GM23248 (cell line): ENCODE measurements around the gene URB2. TPM values are rescaled to one million over a fixed set of nuclear protein-coding genes. Genes with fewer than 3 reads are reported as not detected.

Experiments used
- DNase-seq: peaks from one replicate; pipeline ENCODE4 v3.0.0-alpha.2; 2015
- H2AFZ ChIP-seq: fragments of 200-600 bp; sonication (generic); 2 replicates; pipeline ENCODE4 v1.6.1; 2016; ENCODE audit warnings: antibody characterized with exemption
- H3F3A ChIP-seq: fragments of 200-600 bp; sonication (generic); 2 replicates; pipeline ENCODE4 v1.6.1; 2016; ENCODE audit warnings: mild to moderate bottlenecking, antibody characterized with exemption, mixed run types; ENCODE audit not compliant: insufficient read depth
- H3K27ac ChIP-seq: fragments of 200-600 bp; sonication (generic); 2 replicates; pipeline ENCODE4 v1.5.1; 2016; ENCODE audit warnings: mild to moderate bottlenecking
- H3K27me3 ChIP-seq: fragments of 200-600 bp; sonication (generic); replicated peaks from 2 replicates; pipeline ENCODE4 v1.6.1; 2016; ENCODE audit warnings: mild to moderate bottlenecking; ENCODE audit not compliant: insufficient read depth
- H3K36me3 ChIP-seq: fragments of 200-600 bp; sonication (generic); 2 replicates; pipeline ENCODE4 v1.6.1; 2016; ENCODE audit warnings: low read depth, mild to moderate bottlenecking
- H3K4me1 ChIP-seq: fragments of 200-600 bp; sonication (generic); 2 replicates; pipeline ENCODE4 v1.6.1; 2016; ENCODE audit warnings: mild to moderate bottlenecking; ENCODE audit not compliant: insufficient read depth
- H3K4me2 ChIP-seq: fragments of 200-600 bp; sonication (generic); one replicate; pipeline ENCODE4 v1.6.1; 2016; ENCODE audit warnings: mild to moderate bottlenecking; ENCODE audit not compliant: unreplicated experiment
- H3K4me3 ChIP-seq: fragments of 200-600 bp; sonication (generic); 2 replicates; pipeline ENCODE4 v1.5.1; 2016; ENCODE audit warnings: mild to moderate bottlenecking
- H3K79me2 ChIP-seq: fragments of 200-600 bp; sonication (generic); 2 replicates; pipeline ENCODE4 v1.6.1; 2016; ENCODE audit warnings: mild to moderate bottlenecking; ENCODE audit not compliant: insufficient read depth
- H3K9ac ChIP-seq: fragments of 200-600 bp; sonication (generic); 2 replicates; pipeline ENCODE4 v1.6.1; 2016; ENCODE audit warnings: mild to moderate bottlenecking
- H3K9me2 ChIP-seq: fragments of 200-600 bp; sonication (generic); 2 replicates; pipeline ENCODE4 v1.6.1; 2016; ENCODE audit warnings: mixed run types, mild to moderate bottlenecking, moderate library complexity; ENCODE audit not compliant: insufficient read depth
- H3K9me3 ChIP-seq: fragments of 200-600 bp; sonication (generic); one replicate; pipeline ENCODE4 v1.6.1; 2017; ENCODE audit warnings: low read depth
- H4K20me1 ChIP-seq: fragments of 200-600 bp; sonication (generic); 2 replicates; pipeline ENCODE4 v1.6.0; 2016; ENCODE audit not compliant: insufficient read depth
- EZH2 ChIP-seq: fragments of 200-600 bp; sonication (generic); IDR thresholded peaks from 2 replicates; pipeline ENCODE4 v1.6.1; 2018; ENCODE audit warnings: antibody characterized with exemption, mild to moderate bottlenecking; ENCODE audit not compliant: insufficient read depth, poor library complexity, severe bottlenecking
- EZH2phosphoT487 ChIP-seq: fragments of 200-600 bp; sonication (generic); IDR thresholded peaks from 2 replicates; pipeline ENCODE4 v1.6.1; 2018; ENCODE audit warnings: antibody characterized with exemption, moderate library complexity, mild to moderate bottlenecking, low read depth; ENCODE audit not compliant: insufficient read depth
- WGBS, 2 experiments: methylation state at CpG; one replicate each; pipeline ENCODE4 v1.1.6; 2015 to 2017; ENCODE audit warnings: low lambda C conversion rate in 2 of 2, low coverage in 1 of 2; ENCODE audit errors: missing lambda C conversion rate in 2 of 2; 5-methylcytosine and 5-hydroxymethylcytosine counted together
- in situ Hi-C: fragments of 300-500 bp; cut with MboI; formaldehyde crosslinking; loops from 2 replicates; pipeline ENCODE4 v1.15.0; 2020
- polyA plus RNA-seq: library from polyadenylated mRNA; unstranded; fragments of >200 nt; fragmentation: Nextera tagmentation; extraction: Ambion mirVana; gene quantifications from 2 replicates; pipeline ENCODE4 v1.2.1, GENCODE V29; 2016
- total RNA-seq: library from RNA; depleted of rRNA; stranded (reverse); fragments of >200 nt; shearing (Covaris generic); gene quantifications from 2 replicates; pipeline ENCODE4 v1.2.3, GENCODE V29; 2014

The URB2 gene
- total and polyA plus RNA-seq, 2 experiments from 2014 or later: 3.3 to 6.3 TPM

GRCh38 chr1:229653420-229653819 is 27.4 kb downstream of the URB2 start:
- in situ Hi-C loops: loop anchor here (25.0 kb wide), 1 partner anchor 659 kb away; no protein-coding TSS in a partner anchor
- Histone ChIP-seq H2AFZ (no peak overlapping the region), H3K79me2 (no peaks in the 10 kb centered on the region), H3F3A (no peaks in the 10 kb centered on the region), H3K36me3 (peaks cover 17% of the 10 kb centered on the region; the same call in 1 of the 2 replicates), H3K27ac (no peak overlapping the region), H3K4me1 (no peaks in the 10 kb centered on the region), H4K20me1 (no peaks in the 10 kb centered on the region), H3K9ac (no peak overlapping the region), H3K27me3 (no peaks in the 10 kb centered on the region), H3K4me3 (no peak overlapping the region), H3K9me2 (no peaks in the 10 kb centered on the region), H3K9me3 (no peaks in the 10 kb centered on the region), H3K4me2 (no peak overlapping the region)
- no peak for DNase-seq
- TF ChIP-seq EZH2phosphoT487 (no peak), EZH2 (no peak)
- WGBS, 2 experiments: 60 to 68% methylated on average over 1 of the region's 1 CpG

GRCh38 chr1:229655781-229656180 is 29.7 kb downstream of the URB2 start:
- Histone ChIP-seq H4K20me1 (no peaks in the 10 kb centered on the region), H3K79me2 (no peaks in the 10 kb centered on the region), H3K4me3 (no peak overlapping the region), H3K36me3 (peaks cover 8% of the 10 kb centered on the region; the same call in 1 of the 2 replicates), H3K4me1 (no peaks in the 10 kb centered on the region), H3K9me2 (no peaks in the 10 kb centered on the region), H3K4me2 (no peak overlapping the region), H2AFZ (no peak overlapping the region), H3K27me3 (no peaks in the 10 kb centered on the region), H3F3A (0 out of 2 replicates have a peak, but pooled peaks cover 4% of the 10 kb centered on the region), H3K27ac (no peak overlapping the region), H3K9me3 (no peaks in the 10 kb centered on the region), H3K9ac (no peak overlapping the region)
- in situ Hi-C loops: loop anchor here (25.0 kb wide), 1 partner anchor 657 kb away; no protein-coding TSS in a partner anchor
- DNase-seq: no peak
- TF ChIP-seq EZH2: no peak
- TF ChIP-seq EZH2phosphoT487: no peak
- WGBS, 2 experiments: 97 to 98% methylated on average over 5 of the region's 5 CpGs

- DNase-seq: no peak
- H3K4me1 ChIP-seq: no peaks in the 10 kb centered on the region
- H3K27ac ChIP-seq: no peak overlapping the region
- H3K9ac ChIP-seq: no peak overlapping the region
- no peaks in the 10 kb centered on the region for H3K9me3 ChIP-seq
- H3F3A ChIP-seq: 0 out of 2 replicates have a peak, but pooled peaks cover 4% of the 10 kb centered on the region
- in situ Hi-C loops: loop anchor here (25.0 kb wide), 1 partner anchor 654 kb away; no protein-coding TSS in a partner anchor
- no peaks in the 10 kb centered on the region for H4K20me1 ChIP-seq
- H3K4me3 ChIP-seq: no peak overlapping the region
- no peak overlapping the region for H3K4me2 ChIP-seq
- peaks cover 8% of the 10 kb centered on the region; the same call in 1 of the 2 replicates for H3K36me3 ChIP-seq
- WGBS, 2 experiments: 93 to 98% methylated on average over 2 of the region's 2 CpGs
- no peak overlapping the region for H2AFZ ChIP-seq
- no peaks in the 10 kb centered on the region for H3K9me2 ChIP-seq
- TF ChIP-seq EZH2 (no peak), EZH2phosphoT487 (no peak)
- no peaks in the 10 kb centered on the region for H3K79me2 ChIP-seq
- no peaks in the 10 kb centered on the region for H3K27me3 ChIP-seq
These were observed 32.1 kb downstream of the URB2 start for GRCh38 chr1:229657993-229658755.

- DNase-seq: peak; percentile 90
- Histone ChIP-seq H3K4me2 (no peak overlapping the region), H3K27ac (no peak overlapping the region), H3K27me3 (no peaks in the 10 kb centered on the region), H3K79me2 (no peaks in the 10 kb centered on the region), H3K9ac (no peak overlapping the region), H3K36me3 (0 out of 2 replicates have a peak, but pooled peaks cover 4% of the 10 kb centered on the region), H3K4me1 (no peaks in the 10 kb centered on the region), H3K4me3 (no peak overlapping the region), H3K9me2 (no peaks in the 10 kb centered on the region), H3F3A (0 out of 2 replicates have a peak, but pooled peaks cover 4% of the 10 kb centered on the region), H4K20me1 (no peaks in the 10 kb centered on the region), H3K9me3 (no peaks in the 10 kb centered on the region), H2AFZ (no peak overlapping the region)
- in situ Hi-C loops: loop anchor here (25.0 kb wide), 1 partner anchor 651 kb away; no protein-coding TSS in a partner anchor
- TF ChIP-seq EZH2phosphoT487 (no peak), EZH2 (no peak)
- WGBS, 2 experiments: 61 to 64% methylated on average over 19 of the region's 19 CpGs
These were observed 35.2 kb downstream of the URB2 start for GRCh38 chr1:229661022-229661877.
